Measurements from ENCODE around the gene PCDHA2.
"Not testable (repeated sequence)": the region's sequence is repeated elsewhere in the genome, so short reads cannot be mapped to it uniquely, and the experiment has no call there.

The PCDHA2 gene

DNA sequence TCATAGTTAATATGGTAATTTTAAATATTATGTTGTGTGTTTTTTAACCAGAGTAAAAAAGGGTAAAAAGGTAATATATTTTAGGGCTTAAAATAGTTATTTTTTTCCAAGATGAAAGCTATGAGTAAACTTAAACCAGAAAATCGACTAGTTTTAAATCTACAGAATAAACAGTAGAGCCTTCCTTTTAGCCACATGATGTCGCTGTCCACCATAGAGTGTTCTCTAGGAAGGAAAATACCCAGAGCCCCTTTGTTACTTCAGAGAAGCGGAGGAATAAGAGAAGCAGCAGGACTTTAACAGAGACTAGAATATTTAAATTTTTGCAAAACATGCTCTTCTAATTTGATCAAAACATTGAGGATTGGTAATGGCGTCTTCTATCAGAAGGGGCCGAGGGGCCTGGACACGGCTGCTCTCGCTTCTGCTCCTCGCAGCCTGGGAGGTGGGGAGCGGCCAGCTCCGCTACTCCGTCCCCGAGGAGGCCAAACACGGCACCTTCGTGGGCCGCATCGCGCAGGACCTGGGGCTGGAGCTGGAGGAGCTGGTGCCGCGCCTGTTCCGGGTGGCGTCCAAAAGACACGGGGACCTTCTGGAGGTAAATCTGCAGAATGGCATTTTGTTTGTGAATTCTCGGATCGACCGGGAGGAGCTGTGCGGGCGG, at the start of gene PCDHA2:
TSS of gene PCDHA2 (plus strand) at position 258 of the 664 bp plus-strand sequence.
- DNase-seq (ENCODE audit: low spot score) = no peak

DNA sequence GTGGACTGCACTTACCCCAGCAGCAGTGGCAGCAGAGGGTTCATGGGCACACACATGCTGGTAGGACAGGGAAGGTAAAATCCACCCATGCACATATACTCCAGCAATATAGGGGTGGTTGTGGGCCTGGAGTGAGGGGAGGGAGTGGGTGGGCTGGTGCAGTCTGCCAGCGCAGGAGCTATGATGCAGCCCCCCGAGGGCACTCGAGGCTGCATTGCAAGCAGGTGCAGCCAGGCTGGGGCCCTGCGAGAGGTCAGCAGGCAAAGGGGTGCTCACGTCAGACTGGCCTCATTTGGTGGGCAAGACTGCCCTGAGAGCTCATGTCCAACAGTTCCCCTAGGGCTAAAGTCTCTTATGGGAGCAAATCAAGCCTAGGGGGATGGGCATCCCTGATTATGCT, 41.1 kb upstream of the PCDHA2 start:
- no peak for DNase-seq (ENCODE audit: low spot score)

GRCh38 chr5:140764177-140764973, 30.3 kb upstream of the PCDHA2 start:
- no peak for DNase-seq (ENCODE audit: low spot score)

DNA sequence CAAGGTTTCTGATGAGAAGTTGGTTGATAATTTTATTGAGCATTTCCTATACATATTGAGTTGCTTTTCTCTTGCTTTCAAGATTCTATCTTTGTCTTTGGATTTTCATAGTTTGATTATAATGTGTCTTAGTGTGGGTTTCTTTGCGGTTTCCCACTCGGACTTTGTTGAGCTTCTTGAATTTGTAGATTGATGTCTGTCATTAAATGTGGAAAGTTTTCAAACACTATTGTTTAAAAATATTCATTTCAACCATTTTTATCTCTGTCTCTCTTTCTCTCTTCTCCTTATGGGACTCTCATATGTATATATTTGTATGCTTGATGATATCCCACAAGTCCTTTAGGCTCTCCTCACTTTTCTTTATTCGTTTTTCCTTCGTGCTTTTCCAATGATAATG, 27.2 kb upstream of the PCDHA2 start:
- no peak for DNase-seq (ENCODE audit: low spot score)

- DNase-seq (ENCODE audit: low spot score) = no peak
Observed at GRCh38 chr5:140780512-140780911, 14.1 kb upstream of the PCDHA2 start.

- DNase-seq (ENCODE audit: low spot score) = no peak
Observed at GRCh38 chr5:140785905-140786686, 8.6 kb upstream of the PCDHA2 start, which contains the start of gene PCDHA1. PCDHA1 (plus strand) TSS chr5:140786140.

GRCh38 chr5:140787422-140787821, 7.2 kb upstream of the PCDHA2 start:
- not testable (repeated sequence) for DNase-seq (ENCODE audit: low spot score)

DNA sequence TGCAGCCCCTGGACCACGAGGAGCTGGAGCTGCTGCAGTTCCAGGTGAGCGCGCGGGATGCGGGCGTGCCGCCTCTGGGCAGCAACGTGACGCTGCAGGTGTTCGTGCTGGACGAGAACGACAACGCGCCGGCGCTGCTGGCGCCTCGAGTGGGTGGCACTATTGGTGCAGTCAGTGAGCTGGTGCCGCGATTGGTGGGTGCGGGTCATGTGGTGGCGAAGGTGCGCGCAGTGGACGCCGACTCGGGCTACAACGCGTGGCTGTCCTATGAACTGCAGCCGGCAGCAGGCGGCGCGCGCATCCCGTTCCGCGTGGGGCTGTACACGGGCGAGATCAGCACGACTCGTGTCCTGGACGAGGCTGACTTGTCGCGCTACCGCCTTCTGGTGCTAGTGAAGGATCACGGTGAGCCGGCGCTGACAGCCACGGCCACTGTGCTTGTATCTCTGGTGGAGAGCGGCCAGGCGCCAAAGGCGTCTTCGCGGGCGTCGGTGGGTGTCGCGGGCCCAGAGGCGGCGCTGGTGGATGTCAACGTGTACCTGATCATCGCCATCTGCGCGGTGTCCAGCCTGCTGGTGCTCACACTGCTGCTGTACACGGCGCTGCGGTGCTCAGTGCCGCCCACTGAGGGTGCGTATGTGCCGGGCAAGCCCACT, 6.7 kb upstream of the PCDHA2 start:
- not testable (repeated sequence) for DNase-seq (ENCODE audit: low spot score)

DNA sequence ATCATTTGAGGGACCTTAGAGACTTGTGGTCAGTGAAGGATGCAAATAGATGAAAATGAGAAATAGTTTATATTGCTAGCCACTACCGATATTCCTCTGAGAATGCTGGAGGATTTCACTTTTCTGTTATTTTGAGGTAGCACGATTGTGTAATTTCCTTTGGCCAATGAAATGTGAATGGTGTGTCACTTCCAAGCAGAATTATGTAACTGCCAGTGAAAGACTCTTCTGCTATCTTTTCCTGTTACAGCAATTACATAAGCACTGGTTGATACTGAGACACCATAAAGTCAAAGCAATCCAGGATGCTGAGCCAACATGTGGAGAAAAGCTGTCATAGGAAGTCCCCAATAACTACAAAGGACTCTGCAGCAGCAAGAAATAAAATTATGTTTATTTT, 3.6 kb upstream of the PCDHA2 start:
- DNase-seq (ENCODE audit: low spot score) = no peak

DNA sequence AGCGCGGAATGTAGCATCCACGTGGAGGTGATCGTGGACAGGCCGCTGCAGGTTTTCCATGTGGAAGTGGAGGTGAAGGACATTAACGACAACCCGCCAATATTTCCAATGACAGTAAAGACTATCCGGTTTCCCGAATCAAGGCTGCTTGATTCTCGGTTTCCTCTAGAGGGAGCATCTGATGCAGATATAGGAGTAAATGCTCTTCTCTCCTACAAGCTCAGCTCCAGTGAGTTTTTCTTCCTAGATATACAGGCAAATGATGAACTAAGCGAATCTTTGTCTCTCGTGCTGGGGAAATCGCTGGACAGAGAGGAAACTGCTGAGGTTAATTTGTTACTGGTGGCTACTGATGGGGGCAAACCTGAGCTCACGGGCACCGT, 598 bp downstream of the PCDHA2 start:
- peak; percentile 16 for DNase-seq (ENCODE audit: low spot score)

- not testable (repeated sequence) for DNase-seq (ENCODE audit: low spot score)
Observed at GRCh38 chr5:140796072-140796717, 1.5 kb downstream of the PCDHA2 start.

GRCh38 chr5:140796718-140797095, 2.1 kb downstream of the PCDHA2 start:
- DNase-seq (ENCODE audit: low spot score) = no peak

- no peak for DNase-seq (ENCODE audit: low spot score)
Observed at GRCh38 chr5:140800816-140801493, 6.3 kb downstream of the PCDHA2 start, which contains the start of gene PCDHA3. PCDHA3 (plus strand) TSS chr5:140801057.

DNA sequence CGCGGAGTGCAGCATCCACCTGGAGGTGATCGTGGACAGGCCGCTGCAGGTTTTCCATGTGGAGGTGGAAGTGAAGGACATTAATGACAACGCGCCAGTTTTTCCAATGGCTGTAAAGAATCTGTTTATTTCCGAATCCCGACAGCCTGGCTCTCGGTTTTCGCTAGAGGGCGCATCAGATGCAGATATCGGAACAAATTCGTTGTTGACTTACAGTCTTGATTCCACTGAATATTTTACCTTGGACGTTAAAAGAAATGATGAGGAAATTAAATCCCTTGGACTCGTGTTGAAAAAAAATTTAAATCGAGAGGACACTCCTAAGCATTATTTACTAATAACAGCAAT, 6.8 kb downstream of the PCDHA2 start:
- no peak for DNase-seq (ENCODE audit: low spot score)

DNA sequence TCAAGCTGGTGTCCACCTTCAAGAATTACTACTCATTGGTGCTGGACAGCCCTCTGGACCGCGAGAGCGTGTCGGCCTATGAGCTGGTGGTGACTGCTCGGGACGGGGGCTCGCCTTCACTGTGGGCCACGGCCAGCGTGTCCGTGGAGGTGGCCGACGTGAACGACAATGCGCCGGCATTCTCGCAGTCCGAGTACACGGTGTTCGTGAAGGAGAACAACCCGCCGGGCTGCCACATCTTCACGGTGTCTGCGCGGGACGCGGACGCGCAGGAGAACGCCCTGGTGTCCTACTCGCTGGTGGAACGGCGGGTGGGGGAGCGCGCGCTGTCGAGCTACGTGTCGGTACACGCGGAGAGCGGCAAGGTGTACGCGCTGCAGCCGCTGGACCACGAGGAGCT, 7.7 kb downstream of the PCDHA2 start:
- DNase-seq (ENCODE audit: low spot score) = not testable (repeated sequence)

GRCh38 chr5:140802781-140803271, 8.2 kb downstream of the PCDHA2 start:
- DNase-seq (ENCODE audit: low spot score) = no peak

DNA sequence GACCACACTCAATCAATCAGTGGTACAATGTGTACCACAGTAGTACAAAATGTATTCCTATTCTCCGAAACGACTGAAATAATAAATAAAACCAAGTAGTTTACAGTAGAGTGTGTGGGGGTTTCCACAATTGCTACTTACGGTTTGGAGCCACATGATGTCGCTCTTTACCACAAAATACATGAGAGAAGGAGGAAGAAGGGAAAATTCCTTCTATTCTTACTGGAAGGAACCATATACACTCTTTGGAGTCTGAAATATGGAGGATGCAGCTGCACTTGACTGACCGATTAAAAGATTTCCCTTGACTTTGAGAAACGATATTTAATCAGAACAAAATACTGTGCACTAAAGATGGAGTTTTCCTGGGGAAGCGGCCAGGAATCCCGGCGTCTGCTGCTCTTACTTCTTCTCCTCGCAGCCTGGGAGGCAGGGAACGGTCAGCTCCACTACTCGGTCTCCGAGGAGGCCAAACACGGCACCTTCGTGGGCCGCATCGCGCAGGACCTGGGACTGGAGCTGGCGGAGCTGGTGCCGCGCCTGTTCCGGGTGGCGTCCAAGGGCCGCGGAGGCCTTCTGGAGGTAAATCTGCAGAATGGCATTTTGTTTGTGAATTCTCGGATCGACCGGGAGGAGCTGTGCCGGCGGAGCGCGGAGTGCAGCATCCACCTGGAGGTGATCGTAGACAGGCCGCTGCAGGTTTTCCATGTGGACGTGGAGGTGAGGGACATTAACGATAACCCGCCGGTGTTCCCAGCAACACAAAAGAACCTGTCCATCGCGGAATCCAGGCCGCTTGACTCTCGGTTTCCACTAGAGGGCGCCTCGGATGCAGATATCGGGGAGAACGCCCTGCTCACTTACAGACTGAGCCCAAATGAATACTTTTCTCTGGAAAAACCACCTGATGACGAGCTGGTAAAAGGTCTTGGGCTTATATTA, 12.5 kb downstream of the PCDHA2 start, which contains the start of gene PCDHA4:
TSS of gene PCDHA4 (plus strand) at position 235 of the 942 bp plus-strand sequence.
- no peak for DNase-seq (ENCODE audit: low spot score)

DNA sequence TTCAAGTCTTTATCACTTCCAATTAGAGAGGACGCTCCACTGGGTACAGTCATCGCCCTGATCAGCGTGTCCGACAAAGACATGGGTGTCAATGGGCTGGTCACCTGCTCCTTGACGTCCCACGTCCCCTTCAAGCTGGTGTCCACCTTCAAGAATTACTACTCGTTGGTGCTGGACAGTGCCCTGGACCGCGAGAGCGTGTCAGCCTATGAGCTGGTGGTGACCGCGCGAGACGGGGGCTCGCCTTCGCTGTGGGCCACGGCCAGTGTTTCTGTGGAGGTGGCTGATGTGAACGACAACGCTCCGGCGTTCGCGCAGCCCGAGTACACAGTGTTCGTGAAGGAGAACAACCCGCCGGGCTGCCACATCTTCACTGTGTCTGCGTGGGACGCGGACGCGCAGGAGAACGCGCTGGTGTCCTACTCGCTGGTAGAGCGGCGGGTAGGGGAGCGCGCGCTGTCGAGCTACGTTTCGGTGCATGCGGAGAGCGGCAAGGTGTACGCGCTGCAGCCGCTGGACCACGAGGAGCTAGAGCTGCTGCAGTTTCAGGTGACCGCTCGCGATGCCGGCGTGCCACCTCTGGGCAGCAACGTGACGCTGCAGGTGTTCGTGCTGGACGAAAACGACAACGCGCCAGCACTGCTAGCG, 13.7 kb downstream of the PCDHA2 start:
- DNase-seq (ENCODE audit: low spot score) = not testable (repeated sequence)

GRCh38 chr5:140808889-140809291, 14.2 kb downstream of the PCDHA2 start:
- DNase-seq (ENCODE audit: low spot score) = no peak

Measured in AG20443 (cell line).